ENCODE measurements around the gene PTAFR.

- TF ChIP-seq CTCF (IDR thresholded peaks at IDR 0.05) (no peak), EP300 (IDR thresholded peaks at IDR 0.05) (no peak)
Observed at GRCh38 chr1:28185071-28185470, 8.6 kb upstream of the PTAFR start.

All from ovary (tissue), 3 donors.